HG03139 (cell line): ENCODE data around the gene KCNAB1.

ENCODE experiments used
- ATAC-seq: cut with Tn5 transposase; IDR thresholded peaks from one replicate; pipeline ENCODE4 v1.9.1; 2021; ENCODE audit not compliant: unreplicated experiment

Gene KCNAB1

GRCh38 chr3:156356537-156357363 lies 236.4 kb downstream of the KCNAB1 start:
- ATAC-seq: no peak

GRCh38 chr3:156358232-156358631 lies 237.9 kb downstream of the KCNAB1 start:
- ATAC-seq: no peak

- ATAC-seq: no peak
Observed at GRCh38 chr3:156359368-156359767, 239.0 kb downstream of the KCNAB1 start.

DNA sequence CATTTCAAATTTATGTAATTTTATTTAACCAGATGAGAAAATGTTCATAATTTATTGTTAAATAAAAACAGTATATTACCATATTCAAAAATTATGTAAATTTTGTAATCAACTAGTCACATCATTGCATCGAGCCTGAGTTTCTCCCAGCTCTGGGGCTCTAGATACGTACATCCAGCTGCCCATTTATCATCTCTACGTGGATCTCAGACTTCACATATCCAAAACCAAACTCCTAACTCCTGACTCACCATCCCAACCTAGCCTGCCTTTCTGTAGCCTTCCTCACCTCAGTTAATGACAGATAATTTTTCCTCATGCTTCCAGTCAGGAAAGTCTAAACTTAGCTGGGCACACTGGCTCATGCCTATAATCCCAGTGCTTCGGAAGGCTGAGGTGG lies 239.7 kb downstream of the KCNAB1 start:
- ATAC-seq: no peak

DNA sequence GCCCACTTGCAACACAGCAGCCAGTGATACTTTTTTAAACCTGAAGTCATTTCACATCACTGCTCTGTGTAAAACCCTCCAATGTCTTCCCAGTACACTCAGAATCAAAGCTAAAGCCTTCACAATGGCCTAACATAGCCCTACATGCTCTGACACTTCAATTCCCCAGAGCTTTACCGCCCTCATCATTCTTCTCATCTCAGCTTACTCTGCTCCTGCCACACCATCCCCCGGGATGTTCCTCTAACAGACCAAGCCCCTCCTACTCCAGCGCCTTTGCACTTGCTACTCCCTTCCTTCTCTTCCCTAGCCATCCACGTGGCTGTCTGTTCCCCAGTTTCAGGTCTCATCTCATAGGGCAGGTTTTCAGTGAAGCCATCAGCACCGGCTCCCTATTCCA lies 240.6 kb downstream of the KCNAB1 start:
- no peak for ATAC-seq

GRCh38 chr3:156366559-156366958 lies 246.2 kb downstream of the KCNAB1 start:
- ATAC-seq: no peak

DNA sequence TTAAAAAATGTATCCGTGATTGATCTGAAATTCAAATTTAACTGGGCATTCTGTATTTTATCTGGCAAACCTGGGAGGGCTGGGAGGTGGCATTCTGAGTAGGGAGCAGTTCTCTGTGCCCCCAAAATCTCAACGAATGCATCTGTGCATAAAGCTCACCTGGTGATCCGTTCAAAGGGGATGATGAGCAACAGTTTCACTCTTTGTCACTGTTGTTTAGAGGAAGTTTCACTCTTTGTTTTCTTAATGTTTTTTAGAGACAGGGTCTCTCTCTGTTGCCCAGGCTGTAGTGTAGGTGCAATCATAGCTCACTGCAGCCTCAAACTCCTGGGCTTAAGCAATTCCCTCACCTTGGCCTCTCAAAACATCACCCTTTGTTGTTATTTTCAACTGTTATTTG lies 247.8 kb downstream of the KCNAB1 start:
- peak; percentile 69 for ATAC-seq

DNA sequence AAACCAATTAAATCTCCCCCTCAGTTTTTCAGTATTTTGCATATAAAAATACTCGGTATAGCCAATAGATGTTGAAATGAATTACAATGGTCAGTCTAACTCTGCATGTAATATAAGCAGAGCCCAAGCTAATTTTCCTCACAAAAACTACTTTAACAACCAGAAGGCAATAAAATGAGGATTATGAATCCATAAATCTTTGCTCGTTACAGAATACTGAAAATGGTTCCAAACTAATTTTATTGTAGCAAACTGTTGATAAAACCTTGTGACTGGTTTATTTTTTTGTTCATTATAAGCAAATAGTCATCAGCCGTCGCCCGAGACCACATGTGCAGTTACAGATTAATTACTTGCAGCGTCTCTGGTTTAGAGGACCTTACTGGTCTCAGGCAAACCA lies 251.3 kb downstream of the KCNAB1 start:
- no peak for ATAC-seq

GRCh38 chr3:156373095-156373494 lies 252.7 kb downstream of the KCNAB1 start:
- no peak for ATAC-seq

DNA sequence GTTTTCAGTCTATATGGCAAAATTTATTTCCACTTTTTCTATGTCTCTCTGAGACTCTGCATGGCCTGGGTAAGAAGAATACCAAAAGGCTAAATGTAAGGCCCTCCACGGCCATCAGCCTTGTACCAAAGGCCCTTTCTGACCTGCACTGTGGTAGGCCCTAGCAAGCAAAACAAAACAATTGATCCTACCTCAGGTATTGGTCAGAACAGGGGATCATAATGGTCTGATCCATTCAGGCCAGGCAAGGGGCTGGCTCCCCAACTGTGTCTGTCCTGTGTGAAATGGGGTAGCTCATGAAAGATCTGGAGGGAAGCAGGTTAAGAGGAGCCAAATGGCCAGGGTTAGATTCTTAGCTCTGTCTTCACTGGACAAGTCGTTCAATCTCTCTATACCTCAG lies 253.3 kb downstream of the KCNAB1 start:
- no peak for ATAC-seq

GRCh38 chr3:156376199-156376598 lies 255.8 kb downstream of the KCNAB1 start:
- no peak for ATAC-seq

GRCh38 chr3:156377266-156377665 lies 256.9 kb downstream of the KCNAB1 start:
- no peak for ATAC-seq

DNA sequence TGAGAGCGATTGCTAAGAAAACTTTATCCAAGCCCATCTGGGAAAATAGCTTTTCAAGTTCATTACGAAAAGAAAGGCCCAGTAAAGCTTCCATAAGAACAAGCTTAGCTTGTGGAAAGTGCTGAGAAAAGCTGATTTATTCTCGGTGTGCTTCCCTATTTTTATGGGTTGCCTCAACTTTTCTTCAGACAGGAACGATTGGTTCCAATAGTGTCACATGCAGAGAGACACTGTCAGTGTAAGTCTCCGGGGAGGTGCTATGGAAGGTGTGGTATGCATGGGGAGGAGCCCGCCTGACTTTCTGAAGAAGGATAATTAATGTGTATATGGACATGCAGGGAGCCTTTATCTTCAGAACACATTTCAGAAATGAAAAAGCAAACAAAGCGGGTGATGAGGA lies 257.3 kb downstream of the KCNAB1 start:
- ATAC-seq: no peak

DNA sequence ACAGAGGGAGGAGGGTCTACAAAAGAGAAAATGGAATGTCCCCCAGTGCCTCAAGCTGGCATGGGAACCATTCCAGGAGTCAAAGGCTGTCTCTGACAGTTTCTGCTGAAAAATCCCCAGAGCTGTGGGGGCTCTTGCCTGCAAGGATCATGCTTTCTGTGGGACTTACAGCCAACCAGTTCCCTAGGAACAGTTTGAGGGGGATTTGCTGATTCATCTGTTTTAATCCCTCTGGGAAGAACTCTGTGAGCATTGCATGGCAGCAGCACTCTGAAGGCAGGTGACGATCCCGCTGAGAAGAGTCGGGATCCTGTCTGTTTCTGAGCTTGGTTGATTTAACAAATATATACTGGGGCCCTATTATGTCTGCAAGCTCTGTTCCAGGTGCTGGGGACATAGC lies 258.5 kb downstream of the KCNAB1 start:
- no peak for ATAC-seq

DNA sequence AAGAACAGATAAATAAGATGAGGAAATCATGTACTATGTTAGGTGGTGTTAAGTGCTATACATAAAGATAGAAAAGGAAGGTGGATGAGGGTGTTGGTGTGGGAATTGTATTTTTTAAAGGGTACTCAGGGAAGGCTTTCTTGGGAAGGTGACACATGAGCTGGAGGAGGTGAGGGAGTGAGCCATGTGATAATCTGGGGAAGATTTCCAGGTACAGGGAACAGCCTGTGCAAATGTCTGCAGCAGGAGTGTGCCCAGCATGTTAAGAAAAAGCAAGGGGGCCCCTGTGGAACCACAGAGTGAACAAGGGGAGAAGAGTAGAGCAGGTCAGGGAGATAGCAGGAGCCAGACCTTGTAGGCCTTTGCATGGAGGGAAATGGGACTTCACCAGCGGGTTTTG lies 258.9 kb downstream of the KCNAB1 start:
- ATAC-seq: no peak

- no peak for ATAC-seq
Observed at GRCh38 chr3:156381253-156381652, 260.9 kb downstream of the KCNAB1 start.

GRCh38 chr3:156382458-156383346 lies 262.3 kb downstream of the KCNAB1 start:
- ATAC-seq: no peak

GRCh38 chr3:156383441-156384025 lies 263.2 kb downstream of the KCNAB1 start:
- no peak for ATAC-seq

GRCh38 chr3:156388497-156389448 lies 268.4 kb downstream of the KCNAB1 start:
- no peak for ATAC-seq

DNA sequence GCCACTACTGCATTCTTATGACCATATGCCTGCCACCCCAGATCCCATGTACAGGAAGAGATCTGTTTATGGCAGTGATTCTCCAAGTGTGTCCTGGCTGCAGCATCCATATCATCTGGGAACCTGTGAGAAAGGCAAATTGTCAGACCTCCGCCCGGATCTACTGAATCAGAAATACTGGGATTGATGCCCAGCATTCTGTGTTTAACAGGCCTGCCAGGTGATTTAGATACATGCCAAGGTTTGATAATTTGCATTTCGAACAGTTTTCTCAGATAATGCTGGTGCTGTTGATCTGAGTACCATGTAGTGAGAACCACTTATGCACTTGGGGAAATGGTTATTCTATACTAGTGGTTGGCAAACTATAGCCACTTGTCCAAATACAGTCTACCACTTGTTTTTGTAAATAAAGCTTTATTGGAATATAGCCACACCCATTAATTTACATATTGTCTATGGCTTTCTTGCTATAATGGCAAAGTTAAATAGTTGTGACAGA lies 269.1 kb downstream of the KCNAB1 start:
- no peak for ATAC-seq
